ENCODE measurements around the gene UBL4B.

UBL4B gene

DNA sequence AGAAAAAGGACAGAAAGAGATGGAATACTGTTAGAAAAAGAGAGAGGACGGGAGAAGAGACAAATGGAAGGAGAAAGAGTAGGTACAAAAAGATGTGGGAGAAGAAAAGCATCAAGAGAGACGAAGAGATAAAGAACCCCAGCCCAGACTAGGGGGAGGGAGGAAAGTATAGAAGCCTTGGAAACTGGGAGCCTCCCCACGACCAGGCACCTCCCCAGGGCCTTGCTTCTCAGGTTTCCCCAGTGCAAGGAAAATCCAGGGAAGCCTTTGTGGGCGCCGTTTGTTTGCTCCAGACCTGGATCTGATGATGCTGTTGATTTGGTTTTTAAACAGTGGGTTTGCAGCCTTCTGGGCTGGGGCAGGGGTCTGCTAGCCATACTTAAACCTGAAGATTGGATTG, 26.6 kb upstream of the UBL4B start:
- no peak for DNase-seq (ENCODE audit: low read depth)

DNA sequence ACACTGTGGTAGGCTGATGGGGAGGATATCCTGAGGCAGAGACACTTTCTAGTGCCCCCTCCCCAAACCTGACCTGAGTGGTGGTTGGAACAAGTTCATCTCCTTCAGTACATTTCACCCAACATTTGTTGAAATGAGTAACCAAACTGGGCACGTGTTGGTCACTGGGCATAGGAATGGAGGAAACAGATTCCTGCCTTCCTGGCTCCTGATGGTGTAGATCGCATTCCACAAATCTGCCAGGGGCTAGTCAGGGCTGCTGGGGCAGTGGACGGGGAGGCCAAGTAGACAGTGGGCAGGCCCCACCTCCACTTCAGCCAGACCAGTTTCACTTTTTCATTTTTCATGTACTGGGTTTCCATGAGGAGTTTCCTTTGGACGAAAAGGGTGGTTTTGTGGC, 25.3 kb upstream of the UBL4B start:
- DNase-seq (ENCODE audit: low read depth) = no peak

DNA sequence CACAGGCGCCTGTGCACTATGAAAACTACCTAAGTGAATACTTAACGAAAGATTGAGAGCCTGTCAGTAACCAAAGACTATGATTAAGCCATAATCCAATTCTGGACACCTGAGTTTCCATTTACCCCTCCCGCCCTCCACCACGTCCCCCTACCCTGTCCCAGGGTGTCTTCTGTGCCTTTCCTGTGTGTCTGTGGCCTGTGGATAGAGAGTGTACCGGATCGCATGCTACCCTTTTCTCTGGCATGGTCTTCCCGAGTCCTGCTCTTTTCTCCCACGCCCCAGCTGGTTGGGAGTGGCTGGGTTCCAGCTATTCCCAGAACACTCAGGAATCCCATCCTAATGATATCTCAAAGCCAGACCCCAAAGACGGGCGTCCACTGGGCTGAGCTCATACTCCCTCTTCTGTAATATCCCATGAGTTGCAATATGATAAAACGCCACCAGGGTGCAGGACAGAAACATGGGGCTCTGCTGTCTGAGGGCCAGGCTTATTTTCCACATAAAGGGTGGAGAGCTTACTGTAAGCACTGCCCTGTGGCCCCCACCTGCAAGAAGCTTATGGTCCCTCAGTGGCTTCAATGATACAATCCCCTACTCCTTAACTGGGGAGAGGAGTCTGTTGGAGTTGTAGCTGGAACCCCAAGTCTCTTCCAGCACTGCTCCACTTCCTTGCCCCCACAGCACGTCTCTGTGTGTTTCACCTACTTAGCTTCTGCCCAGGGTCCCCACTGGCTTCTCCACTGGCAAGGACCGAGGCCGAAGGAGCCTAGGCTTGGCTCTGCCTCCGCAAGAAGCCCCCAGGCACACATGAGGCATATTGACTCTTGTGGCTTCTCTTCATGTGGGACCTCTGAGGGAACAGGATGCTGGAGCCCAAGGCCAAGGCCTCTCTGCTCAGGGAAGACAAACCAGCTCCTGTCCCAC, 24.2 kb upstream of the UBL4B start:
- DNase-seq (ENCODE audit: low read depth) = no peak

DNA sequence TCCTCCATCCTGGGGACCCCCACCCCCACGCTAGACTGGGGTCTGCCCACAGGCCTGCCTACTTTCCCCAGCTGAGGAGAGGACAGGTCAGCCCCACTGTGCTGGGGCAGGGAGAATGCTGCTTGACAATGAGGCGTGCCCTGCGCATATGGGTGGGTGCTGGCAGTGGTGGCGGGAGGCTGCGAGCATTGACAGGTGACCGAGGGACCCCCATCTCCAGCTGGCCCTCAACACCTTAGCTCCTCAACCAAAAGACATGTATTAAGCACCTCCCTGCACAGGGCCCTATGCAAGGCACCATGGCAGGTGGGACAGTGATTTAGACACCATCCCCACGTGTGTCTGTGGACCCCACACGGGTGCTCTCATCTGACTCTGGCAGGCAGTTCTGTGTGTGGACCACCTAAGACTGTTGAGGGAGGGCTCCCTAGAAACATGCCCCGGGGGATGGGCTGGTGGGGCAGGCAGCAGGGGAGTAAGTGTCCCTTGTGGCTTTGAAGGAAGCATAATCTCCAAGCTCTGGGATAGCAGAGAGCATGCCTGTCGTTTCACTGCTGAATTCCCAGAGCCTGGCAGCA, 23.4 kb upstream of the UBL4B start:
- no peak for DNase-seq (ENCODE audit: low read depth)

DNA sequence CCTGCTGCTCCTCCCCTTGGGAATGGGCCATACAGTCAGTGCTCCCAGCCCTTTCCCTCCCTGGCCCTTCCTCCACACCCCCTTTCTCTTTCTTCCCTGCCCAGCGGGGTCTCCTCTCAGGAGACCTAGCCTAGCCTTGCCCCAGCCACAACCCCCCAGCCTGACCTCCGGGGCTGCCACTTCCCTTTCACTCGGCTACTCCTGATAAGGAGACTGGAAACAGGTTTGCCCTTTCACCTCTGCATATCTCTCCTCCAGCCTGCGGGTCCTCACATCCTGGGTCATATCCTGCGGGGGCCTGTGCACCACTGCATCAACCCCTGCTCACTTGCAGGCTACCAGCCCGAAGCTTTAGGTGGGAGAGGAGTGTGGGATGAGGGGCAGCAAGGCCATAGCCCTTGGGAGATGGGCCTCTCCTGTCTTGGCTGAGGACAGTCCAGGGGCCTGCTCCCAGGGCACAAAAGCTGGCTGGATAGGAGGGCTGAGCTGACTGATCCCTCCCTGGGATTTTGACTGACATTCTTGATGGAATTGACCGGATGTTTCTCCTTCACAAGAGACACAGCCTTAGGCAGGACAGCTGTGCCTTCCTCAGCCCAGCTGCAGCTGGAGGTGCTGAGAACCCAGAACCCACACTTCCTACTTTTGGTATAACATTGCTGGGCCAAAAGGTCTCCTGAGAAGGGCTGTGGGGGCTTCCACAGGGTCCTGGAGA, 22.5 kb upstream of the UBL4B start:
- no peak for DNase-seq (ENCODE audit: low read depth)

DNA sequence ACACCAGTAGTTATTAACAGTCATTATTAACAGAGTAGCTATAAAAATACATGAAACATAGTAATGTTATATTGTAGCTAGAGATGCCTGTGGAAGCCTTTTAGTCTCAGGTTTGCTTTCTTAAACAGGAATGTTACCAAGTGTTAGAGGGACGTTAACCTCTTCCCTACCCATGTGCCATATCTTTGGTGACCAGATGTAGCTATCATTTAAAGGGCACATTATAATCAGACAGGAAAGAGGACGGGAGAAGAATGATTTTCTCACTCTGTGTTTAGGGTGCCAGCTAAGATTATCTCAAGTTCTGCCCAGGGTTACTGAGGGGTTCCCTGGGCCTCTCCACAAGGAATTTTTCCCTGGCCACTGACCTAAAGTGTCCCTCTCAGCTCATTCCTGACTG, 20.9 kb upstream of the UBL4B start:
- DNase-seq (ENCODE audit: low read depth) = no peak

DNA sequence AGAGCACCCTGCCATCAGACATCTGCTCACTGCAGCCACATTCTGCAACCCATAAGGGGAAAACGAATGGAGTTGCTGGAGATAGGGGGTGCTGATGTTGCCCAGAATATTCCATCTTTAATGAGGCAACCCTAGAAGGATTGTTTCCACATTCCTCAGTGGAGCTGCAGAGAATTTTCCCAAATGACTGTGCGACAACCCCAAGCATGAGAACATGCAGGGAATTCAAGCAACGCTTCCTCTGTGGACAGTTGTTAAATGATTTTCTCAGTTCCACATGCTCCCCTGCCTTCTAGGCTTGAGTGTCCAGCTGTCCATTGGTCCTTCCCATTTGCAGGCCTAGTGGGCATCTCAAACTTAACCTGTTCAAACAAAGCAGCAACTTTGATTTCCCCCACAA, 20.5 kb upstream of the UBL4B start:
- DNase-seq (ENCODE audit: low read depth) = no peak

DNA sequence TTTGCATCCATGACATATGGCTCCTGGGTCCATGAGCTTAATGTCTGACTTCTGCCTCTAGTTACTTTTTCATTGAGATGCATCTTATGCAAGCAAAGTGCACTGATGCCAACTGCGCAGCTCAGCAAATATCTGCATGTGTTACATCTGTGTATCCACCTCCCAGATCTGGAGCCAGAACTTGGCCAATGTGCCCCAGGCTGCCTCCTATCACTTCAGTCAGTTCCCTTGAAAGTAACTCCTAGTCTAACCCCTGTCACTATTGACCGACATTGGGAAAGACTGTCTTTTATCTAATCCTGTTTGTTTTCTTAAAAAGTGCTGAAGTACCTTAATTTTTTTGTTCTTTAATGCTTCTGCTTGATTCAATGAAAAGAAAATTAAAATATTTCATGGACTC, 19.3 kb upstream of the UBL4B start:
- DNase-seq (ENCODE audit: low read depth) = no peak

DNA sequence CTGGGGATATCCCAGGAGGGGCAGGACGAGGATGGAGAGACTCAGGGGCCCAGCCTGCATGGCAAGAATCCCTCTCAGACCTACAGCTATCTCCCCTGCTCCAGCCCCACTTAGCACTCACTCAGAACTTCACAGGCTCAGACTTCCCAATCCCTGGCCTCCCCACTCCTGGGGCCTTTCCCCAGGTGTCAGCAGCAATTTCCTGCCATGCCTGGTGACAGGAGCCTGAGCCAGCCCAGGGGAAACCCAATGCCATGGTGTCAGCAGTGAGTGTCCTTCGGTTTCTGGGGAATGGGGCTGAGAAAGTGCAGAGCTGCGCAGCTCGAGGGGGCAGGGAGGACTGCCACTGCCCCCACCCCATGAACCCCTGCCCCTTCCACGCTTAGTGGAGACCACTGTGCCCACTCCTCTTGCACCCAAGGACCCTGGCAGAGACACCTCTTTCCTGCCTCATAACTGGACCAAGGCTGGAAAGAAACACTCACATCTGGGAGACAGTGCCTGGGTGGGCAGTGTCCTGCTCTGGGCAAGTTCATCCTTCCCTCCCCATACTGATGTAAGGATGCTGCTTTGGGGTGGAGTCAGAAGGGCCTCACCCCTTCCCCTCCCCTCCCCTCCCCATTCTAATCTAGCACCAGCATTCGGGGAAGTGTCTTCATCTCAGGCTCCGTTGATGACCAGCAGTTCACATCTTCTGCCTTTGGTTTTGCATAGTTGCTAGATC, 17.1 kb upstream of the UBL4B start:
- DNase-seq (ENCODE audit: low read depth) = no peak

DNA sequence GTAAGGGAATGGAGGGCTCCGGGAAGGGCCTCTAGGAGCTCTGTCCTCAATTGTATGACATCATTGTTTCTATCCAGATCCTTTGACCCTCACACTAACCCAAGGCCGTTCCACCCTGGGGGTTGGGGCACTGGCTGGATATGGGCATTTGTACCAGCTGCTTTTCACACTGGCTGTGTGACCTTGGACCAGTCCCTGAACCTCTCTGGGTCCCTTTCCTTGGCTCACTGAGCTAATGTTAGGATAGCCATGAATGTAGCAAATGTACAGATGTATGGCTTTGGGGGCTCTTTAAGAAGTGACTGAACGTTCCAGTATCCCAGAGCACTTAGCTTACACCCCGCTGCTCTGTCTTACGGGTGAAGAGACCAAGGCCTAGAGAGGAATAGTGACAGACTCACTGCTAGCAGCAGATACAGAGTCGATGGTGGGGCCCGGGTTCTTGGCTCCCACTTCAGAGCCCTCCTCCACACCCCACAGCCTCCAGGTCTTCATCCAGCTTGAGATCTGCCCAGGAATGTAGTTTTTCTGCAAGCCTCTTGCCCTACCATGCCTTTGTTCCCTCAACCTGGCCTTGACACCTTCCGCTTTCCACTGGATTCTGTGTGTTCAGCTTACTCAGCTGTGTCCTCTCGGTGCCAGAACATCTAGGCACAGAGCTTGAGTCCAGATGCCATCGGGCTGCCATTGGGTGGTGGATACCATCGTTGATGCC, 14.6 kb upstream of the UBL4B start:
- no peak for DNase-seq (ENCODE audit: low read depth)

DNA sequence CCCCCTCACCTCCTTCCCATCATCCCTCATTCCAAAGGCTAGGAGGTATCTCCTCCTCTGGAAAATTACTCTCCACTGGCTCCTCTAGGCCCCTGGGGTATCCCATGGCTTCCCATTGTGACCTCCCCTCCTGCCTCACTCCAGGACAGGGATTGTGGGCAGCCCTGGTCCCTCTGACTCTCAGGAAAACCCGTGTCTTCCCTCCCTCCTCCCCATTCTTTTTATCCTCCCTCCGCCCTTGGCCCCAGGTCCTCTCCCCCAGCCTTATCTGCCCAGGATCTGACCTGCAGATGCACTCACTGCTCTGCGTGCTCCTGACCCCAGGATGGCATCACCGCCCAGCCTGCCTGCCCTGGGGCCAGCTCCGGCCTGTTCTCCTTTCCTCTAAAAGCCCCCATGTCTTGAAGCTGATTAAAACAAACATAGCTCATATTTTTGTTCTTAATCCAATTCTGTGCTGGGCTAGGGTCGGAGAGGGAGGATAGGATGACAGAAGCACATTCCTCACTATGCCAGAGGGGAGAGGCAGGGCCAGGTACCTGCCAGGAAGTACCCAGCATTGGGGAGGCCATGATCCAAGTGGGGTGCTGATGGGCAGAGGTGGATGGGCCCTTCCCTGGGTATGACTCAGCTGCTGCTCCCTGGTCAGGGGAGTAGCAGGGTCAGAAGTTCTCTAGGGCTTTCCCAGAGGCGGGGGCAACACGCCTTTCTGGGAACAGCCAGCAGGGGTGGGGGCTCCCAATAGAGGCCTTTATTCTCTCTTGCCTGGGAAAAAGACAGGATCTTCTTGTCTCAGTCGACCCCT, 13.8 kb upstream of the UBL4B start:
- no peak for DNase-seq (ENCODE audit: low read depth)

DNA sequence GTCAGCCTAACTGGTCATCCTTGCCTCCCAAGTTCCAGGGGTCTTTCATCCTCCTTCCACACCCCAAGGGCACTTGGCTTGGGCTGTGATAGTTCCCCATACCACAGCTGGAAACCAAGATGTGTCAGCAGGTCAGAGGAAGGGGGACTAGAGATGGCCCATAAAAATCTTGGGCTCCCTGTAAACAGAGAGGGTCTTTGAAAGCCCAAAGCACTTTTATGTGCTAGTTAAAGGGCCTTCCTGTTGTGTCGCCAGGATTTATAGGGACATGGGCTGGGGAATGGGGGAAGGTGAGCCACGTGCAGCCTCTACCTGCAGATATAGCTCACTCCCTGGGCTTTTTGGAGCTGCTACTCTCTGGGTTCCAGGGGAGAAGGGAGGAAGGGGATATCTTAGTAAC, 11.9 kb upstream of the UBL4B start:
- DNase-seq (ENCODE audit: low read depth) = no peak

DNA sequence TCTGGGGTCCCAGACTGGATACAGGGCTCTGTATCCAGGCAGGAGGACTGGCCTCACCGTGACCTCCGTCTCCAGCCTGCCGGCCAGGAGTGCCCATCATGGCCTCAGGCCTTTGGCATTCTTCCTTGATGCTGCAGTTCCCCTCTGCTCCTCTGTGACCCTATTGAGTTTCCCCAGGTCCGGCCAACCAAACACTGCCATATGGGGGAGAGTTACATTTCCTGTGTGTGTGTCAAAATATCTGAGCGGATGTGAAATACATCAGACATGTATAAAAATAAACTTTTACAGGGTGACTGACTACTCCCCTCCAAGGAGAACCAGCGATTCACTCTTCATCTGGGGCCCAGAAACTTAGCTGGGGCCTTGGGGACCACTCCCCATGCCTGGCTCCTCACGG, 10.2 kb upstream of the UBL4B start:
- DNase-seq (ENCODE audit: low read depth) = no peak

DNA sequence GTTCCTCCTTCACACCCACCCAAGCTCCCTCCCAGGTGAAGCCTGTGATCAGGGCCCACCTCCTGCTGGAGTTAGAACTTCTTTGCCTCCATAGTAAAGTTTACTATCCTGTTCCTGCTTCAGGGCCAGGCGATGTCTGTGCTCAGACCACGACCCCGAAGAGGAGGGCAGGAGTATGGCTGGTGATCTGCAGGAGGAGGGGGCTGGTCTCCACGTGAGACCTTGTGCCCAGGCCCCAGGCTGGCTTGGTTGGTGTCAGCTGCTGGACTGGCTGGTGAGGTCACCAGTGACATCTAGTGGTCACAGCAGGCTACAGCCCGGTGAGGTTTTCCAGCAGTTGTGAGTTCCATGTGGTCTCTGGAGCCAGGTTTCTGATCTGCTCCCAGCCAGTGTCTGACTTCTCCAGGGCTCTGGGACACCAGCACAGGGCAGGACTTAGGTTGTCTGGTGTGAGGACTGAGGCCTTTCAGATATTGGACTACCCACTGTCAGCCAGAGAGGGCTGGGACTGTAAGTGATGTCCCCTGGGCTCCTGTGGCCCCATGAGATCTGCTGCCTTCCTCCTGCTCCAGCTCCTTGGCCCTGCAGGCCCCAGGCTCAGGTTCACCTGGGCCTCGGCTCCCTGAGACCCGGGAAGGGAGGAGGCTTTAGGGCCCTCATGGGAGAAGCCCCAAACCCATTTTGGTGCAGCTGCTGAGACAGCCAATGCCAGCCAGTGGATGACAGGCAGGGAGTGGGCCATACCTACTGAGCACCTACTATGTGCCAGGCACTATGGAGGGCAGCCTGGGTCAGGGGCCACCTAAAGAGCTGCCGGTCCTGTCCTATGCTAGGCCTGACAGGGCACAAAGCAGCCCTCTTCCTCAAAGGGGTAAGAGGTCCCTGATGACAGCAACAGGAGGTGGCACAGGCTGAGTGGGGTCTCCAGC, 6.0 kb upstream of the UBL4B start:
- DNase-seq (ENCODE audit: low read depth) = peak; percentile 31

DNA sequence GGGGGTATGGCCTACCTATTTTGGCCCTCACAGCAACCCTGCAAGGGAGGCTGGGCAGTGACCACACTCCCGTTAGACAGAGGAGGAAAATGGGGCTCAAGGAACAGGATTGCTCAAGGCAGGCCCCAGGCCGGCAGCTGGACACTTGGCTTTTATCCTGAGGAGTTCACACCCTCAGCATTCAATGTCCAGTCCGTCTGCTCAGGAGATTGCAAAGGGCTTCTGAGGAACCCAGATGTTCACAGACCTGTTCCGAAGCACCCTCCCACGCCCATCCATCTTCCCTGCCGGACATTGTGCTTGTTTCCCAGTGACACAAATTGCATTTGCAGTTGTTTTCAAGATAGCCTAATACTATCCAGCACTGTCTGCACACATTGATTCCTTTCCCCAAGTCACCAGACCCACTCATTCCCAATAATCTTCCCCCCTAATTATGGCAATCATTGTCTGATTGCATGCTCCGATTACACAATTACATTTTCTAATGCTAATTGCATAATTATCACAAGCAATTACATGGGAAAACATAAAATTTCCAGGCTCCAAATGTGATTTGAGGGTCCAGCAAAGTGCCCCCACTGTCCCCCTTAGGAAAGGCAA, 4.3 kb upstream of the UBL4B start:
- no peak for DNase-seq (ENCODE audit: low read depth)

DNA sequence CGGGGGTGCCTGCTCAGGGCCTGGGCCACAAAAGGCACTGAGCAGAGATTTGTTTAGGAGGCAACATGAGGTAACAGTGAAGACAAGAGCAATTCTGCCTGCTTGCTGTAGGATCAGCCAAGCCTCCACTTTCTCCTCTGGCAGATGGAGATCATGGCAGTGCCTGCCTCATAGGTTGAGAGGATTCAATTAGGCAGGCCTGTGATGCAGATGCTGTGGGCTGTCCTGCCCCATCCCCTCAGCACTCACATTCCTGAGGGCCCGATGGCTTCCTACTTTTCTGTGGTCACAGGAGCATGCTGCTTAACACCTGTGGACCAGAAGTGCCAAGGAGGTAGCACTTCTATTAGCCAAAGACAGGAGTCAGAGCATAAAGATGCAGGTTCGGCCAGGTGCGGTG, 1.2 kb upstream of the UBL4B start:
- no peak for DNase-seq (ENCODE audit: low read depth)

DNA sequence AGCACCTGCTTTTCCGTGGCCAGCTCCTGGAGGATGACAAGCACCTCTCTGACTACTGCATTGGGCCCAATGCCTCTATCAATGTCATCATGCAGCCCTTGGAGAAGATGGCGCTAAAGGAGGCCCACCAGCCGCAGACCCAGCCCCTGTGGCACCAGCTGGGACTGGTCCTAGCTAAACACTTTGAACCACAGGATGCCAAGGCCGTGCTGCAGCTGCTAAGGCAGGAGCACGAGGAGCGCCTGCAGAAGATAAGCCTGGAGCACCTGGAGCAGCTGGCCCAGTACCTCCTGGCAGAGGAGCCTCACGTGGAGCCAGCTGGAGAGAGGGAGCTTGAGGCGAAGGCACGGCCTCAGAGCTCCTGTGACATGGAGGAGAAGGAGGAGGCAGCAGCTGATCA, 413 bp downstream of the UBL4B start:
- DNase-seq (ENCODE audit: low read depth) = no peak

DNA sequence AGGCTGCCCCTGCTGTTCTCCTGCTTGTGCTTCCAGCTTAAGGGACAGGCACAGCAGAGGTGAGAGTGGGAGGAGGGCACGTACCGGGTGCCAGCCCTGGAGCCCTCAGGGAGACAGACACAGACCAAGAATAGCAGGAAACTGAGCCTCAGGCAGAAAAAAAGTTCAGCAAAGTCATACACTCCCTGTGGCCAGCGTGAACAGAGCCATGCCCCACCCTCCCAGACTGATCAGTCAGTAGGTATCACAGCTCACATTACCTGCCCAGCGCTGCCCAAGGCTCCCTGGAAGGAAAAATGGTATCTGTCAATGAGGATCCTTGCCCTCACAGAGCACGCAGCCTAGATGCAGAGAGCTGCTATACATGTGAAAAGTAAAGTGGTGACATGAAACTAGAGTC, 1.3 kb downstream of the UBL4B start:
- no peak for DNase-seq (ENCODE audit: low read depth)

DNA sequence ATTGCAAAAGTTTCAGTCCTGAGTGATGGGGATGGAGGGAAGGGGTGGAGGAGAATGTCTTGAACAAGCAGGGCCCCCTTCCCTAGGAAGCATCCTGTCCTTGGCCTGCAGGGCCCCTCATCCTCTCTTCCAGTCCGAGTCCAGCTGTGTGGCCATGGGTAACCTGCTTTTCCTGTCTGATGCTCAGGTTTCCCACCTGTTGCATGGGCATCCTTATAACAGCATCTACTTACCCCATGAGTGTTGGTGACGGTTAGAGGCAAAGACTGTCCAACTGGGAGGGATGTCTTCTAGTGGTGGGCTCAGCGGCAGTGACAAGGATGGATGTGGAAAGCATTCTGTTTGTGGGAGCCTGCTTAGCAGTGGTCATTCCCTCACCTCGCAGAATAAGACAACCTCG, 1.9 kb downstream of the UBL4B start:
- no peak for DNase-seq (ENCODE audit: low read depth)
